GM12865 (cell line): ENCODE measurements around the gene LYZL4.

Experiments
- DNase-seq: peaks from one replicate; pipeline ENCODE4 v3.0.0; 2010; ENCODE audit warnings: low read depth
- H3K4me3 ChIP-seq: 2 replicates; pipeline ENCODE4 v1.5.1; 2011; ENCODE audit warnings: mild to moderate bottlenecking, low read depth, low read length, control low read depth
- CTCF ChIP-seq: IDR thresholded peaks from 2 replicates; pipeline ENCODE4 v1.5.1; 2011; ENCODE audit warnings: low read length, control low read depth, low read depth, inconsistent platforms; ENCODE audit not compliant: insufficient read depth; ENCODE audit errors: missing control alignments

LYZL4 gene

GRCh38 chr3:42410370-42411131 lies at the start of gene LYZL4:
Gene LYZL4 (minus strand): TSS chr3:42410610. CDS start chr3:42407251, 3,359 bp downstream.
- TF ChIP-seq CTCF = no peak
- no peak within 1 kb of the TSS for H3K4me3 ChIP-seq
- no peak for DNase-seq

- no peak for DNase-seq
- H3K4me3 ChIP-seq = no peak overlapping the region
- TF ChIP-seq CTCF = no peak
These were observed 48.7 kb upstream of the LYZL4 start for GRCh38 chr3:42459151-42459550.

GRCh38 chr3:42456211-42456610 lies 45.8 kb upstream of the LYZL4 start:
- no peak overlapping the region for H3K4me3 ChIP-seq
- no peak for DNase-seq
- TF ChIP-seq CTCF = no peak

GRCh38 chr3:42451546-42452230 lies 41.3 kb upstream of the LYZL4 start:
- TF ChIP-seq CTCF = no peak
- H3K4me3 ChIP-seq = no peak overlapping the region
- DNase-seq = no peak

GRCh38 chr3:42451116-42451515 lies 40.7 kb upstream of the LYZL4 start:
- no peak for TF ChIP-seq CTCF
- DNase-seq = no peak
- no peak overlapping the region for H3K4me3 ChIP-seq

GRCh38 chr3:42450567-42450966 lies 40.2 kb upstream of the LYZL4 start:
- no peak for DNase-seq
- TF ChIP-seq CTCF = no peak
- no peak overlapping the region for H3K4me3 ChIP-seq
